Osteocyte (in vitro differentiated cells): ENCODE results near the gene HIP1. TPM values are rescaled to one million over a fixed set of nuclear protein-coding genes. Genes with fewer than 3 reads are reported as not detected.
"Not testable (repeated sequence)": the region's sequence is repeated elsewhere in the genome, so short reads cannot be mapped to it uniquely, and the experiment has no call there.

ENCODE experiments used
- DNase-seq: peaks from one replicate; pipeline ENCODE4 v3.0.0; 2021; ENCODE audit warnings: mixed read lengths; ENCODE audit not compliant: unreplicated experiment; ENCODE audit errors: extremely low spot score
- H3K27ac Mint-ChIP-seq: one replicate; pipeline ENCODE4 v1.8.0; 2021; ENCODE audit warnings: mild to moderate bottlenecking, mixed read lengths; ENCODE audit not compliant: unreplicated experiment
- H3K27me3 Mint-ChIP-seq: one replicate; pipeline ENCODE4 v1.8.0; 2021; ENCODE audit warnings: mixed read lengths; ENCODE audit not compliant: unreplicated experiment
- H3K36me3 Mint-ChIP-seq: one replicate; pipeline ENCODE4 v1.8.0; 2021; ENCODE audit warnings: mixed read lengths; ENCODE audit not compliant: unreplicated experiment
- H3K4me1 Mint-ChIP-seq: one replicate; pipeline ENCODE4 v1.8.0; 2021; ENCODE audit warnings: mixed read lengths; ENCODE audit not compliant: unreplicated experiment
- H3K4me3 Mint-ChIP-seq: one replicate; pipeline ENCODE4 v1.8.0; 2021; ENCODE audit warnings: mild to moderate bottlenecking, moderate library complexity, mixed read lengths; ENCODE audit not compliant: unreplicated experiment
- H3K9me3 Mint-ChIP-seq: one replicate; pipeline ENCODE4 v1.8.0; 2021; ENCODE audit warnings: mixed read lengths; ENCODE audit not compliant: unreplicated experiment
- total RNA-seq: library from RNA; stranded (reverse); gene quantifications from 2 replicates; pipeline ENCODE4 v1.2.1, GENCODE V29; 2021
- TF ChIP-seq, protein P1 (sequence below): fragments of 200-600 bp; sonication (generic); IDR thresholded peaks from 2 replicates; pipeline ENCODE4 v1.5.0; 2021; ENCODE audit warnings: antibody characterized with exemption, mild to moderate bottlenecking, moderate library complexity

The HIP1 gene
- total RNA-seq, 1 donor from 2014 or later, result 55.3 TPM

GRCh38 chr7:75572814-75573213 lies 165.9 kb downstream of the HIP1 start:
- H3K4me1 Mint-ChIP-seq, result peaks cover 5% of the 10 kb centered on the region
- H3K27ac Mint-ChIP-seq, result no peak overlapping the region
- H3K36me3 Mint-ChIP-seq, result peaks cover 34% of the 10 kb centered on the region
- DNase-seq, result no peak
- H3K4me3 Mint-ChIP-seq, result no peak overlapping the region
- no peaks in the 10 kb centered on the region for H3K9me3 Mint-ChIP-seq
- no peaks in the 10 kb centered on the region for H3K27me3 Mint-ChIP-seq
- TF ChIP-seq, protein P1, sequence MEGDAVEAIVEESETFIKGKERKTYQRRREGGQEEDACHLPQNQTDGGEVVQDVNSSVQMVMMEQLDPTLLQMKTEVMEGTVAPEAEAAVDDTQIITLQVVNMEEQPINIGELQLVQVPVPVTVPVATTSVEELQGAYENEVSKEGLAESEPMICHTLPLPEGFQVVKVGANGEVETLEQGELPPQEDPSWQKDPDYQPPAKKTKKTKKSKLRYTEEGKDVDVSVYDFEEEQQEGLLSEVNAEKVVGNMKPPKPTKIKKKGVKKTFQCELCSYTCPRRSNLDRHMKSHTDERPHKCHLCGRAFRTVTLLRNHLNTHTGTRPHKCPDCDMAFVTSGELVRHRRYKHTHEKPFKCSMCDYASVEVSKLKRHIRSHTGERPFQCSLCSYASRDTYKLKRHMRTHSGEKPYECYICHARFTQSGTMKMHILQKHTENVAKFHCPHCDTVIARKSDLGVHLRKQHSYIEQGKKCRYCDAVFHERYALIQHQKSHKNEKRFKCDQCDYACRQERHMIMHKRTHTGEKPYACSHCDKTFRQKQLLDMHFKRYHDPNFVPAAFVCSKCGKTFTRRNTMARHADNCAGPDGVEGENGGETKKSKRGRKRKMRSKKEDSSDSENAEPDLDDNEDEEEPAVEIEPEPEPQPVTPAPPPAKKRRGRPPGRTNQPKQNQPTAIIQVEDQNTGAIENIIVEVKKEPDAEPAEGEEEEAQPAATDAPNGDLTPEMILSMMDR, result no peak

DNA sequence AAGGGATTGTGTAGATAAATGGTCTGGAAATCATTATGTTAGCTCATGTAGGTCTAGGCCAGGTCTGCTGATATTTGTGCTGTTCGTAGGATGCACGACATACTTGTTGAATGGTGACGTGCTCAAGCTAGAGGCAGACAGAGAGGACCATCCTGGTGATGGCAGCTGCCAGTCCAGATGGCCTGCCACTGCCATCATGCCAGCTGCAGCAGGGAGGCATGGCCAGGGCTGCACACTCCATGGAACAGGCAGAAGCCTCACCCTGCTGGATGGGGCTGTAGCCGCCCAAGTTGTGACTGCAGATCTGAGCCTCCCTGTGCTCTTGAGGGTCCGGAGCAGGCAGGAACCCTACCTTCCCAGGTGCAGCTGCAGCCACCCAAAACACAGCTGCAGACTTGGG lies 166.3 kb downstream of the HIP1 start:
- peaks cover 5% of the 10 kb centered on the region for H3K4me1 Mint-ChIP-seq
- H3K36me3 Mint-ChIP-seq, result peaks cover 34% of the 10 kb centered on the region
- no peaks in the 10 kb centered on the region for H3K9me3 Mint-ChIP-seq
- no peak overlapping the region for H3K4me3 Mint-ChIP-seq
- H3K27me3 Mint-ChIP-seq, result no peaks in the 10 kb centered on the region
- no peak for DNase-seq
- H3K27ac Mint-ChIP-seq, result no peak overlapping the region
- TF ChIP-seq, protein P1, result no peak

DNA sequence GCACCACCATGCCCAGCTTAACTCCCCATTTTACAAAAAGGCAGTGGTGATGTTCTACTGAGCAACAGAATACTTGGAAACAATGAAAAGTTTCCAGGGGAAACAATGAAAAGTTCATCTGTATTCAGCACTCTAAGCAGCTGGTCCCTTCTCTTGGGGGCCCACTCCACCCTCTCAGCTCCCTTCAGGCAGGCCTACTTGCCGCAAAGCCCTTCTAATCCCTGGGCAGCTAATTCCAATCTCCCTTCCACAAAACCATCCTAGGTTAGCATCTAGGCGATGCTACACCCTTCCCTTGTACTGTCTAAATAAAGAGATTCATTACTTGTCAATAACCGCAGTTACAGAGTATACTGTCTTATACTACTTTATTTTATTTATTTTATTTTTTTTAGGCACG lies 167.5 kb downstream of the HIP1 start:
- Mint-ChIP-seq H3K27ac (no peak overlapping the region), H3K36me3 (peaks cover 41% of the 10 kb centered on the region), H3K27me3 (no peaks in the 10 kb centered on the region), H3K4me3 (no peak overlapping the region), H3K9me3 (no peaks in the 10 kb centered on the region), H3K4me1 (peaks cover 10% of the 10 kb centered on the region)
- TF ChIP-seq, protein P1, result no peak
- no peak for DNase-seq

DNA sequence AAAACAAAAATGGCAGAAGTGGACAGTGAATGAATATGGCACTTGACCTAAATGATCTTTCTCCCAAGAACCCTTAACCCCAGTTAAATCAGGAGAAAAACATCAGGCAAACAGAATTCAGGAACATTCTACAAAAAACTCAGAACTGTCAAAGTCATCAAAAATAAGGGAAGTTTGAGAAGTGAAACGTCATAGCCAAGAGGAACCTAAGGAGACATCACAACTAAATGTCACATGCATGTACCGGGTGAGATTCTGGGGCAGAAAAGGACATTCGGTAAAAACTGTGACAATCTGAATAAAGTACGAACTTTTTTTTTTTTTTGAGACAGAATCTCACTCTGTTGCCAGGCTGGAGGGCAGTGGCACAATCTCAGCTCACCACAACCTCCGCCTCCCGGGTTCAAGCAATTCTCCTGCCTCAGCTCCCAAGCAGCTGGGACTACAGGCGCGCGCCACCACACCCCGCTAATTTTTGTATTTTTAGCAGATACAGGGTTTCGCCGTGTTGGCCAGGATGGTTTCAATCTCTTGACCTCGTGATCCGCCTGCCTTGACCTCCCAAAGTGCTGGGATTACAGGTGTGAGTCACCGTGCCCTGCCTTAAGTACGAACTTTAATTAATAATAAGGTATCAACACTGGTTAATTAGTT lies 169.0 kb downstream of the HIP1 start:
- DNase-seq, H3K27ac Mint-ChIP-seq, H3K27me3 Mint-ChIP-seq, H3K4me3 Mint-ChIP-seq, H3K9me3 Mint-ChIP-seq: not testable (repeated sequence)
- Mint-ChIP-seq H3K4me1 (peaks cover 19% of the 10 kb centered on the region), H3K36me3 (peaks cover 37% of the 10 kb centered on the region)

DNA sequence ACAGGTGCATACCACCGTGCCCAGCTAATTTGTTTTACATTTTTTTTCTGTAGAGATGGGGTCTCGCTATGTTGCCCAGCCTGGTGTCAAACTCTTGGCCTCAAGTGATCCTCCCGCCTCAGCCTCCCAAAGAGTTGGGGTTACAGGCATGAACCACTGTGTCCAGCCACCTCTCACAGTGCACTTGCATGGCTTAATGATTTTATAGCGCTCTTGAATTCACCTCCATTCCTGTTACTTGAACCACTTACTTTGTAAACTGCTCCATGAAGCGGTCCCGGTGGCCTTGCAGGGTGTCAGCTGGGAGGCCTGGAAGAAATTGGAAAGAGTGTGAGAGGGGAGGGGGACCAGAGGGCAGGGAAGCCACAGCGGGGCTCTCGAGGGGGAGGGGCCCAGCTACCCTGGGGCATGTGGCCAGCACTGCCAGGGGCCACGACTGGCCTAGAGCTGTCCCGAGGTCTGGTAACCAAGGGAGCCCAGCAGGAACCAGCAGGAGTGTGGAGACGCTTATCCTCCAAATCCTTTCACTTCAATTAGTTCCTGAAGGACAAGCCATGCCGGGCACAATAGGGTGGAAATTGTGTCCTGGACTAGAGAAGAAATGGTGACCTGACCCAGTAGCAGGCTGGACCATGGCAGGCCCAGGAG lies 170.7 kb downstream of the HIP1 start:
- no peak for DNase-seq
- no peak overlapping the region for H3K27ac Mint-ChIP-seq
- no peaks in the 10 kb centered on the region for H3K9me3 Mint-ChIP-seq
- H3K27me3 Mint-ChIP-seq, result no peaks in the 10 kb centered on the region
- H3K4me1 Mint-ChIP-seq, result peaks cover 23% of the 10 kb centered on the region
- TF ChIP-seq, protein P1, result no peak
- peaks cover 36% of the 10 kb centered on the region for H3K36me3 Mint-ChIP-seq
- no peak overlapping the region for H3K4me3 Mint-ChIP-seq
